ENCODE data around the gene KRT33A. TPM values are rescaled to one million over a fixed set of nuclear protein-coding genes. Genes with fewer than 3 reads are reported as not detected.

KRT33A gene
- total and polyA plus RNA-seq, 2 experiments from 2014 or later: not detected

- no peak overlapping the region for H3K4me3 ChIP-seq
- TF ChIP-seq EZH2 (IDR thresholded peaks at IDR 0.05; ENCODE audit: borderline replicate concordance): no peak
- no peak for TF ChIP-seq CTCF (IDR thresholded peaks at IDR 0.05; ENCODE audit: poor library complexity)
- no peak for TF ChIP-seq EZH2phosphoT487 (IDR thresholded peaks at IDR 0.05; ENCODE audit: low read depth, severe bottlenecking, unreplicated experiment)
- H3K79me2 ChIP-seq: no peaks in the 10 kb centered on the region
- H3K9me2 ChIP-seq (replicated peaks; ENCODE audit: insufficient read depth): no peaks in the 10 kb centered on the region
- no peaks in the 10 kb centered on the region for H3K4me1 ChIP-seq (ENCODE audit: insufficient read depth)
- no peaks in the 10 kb centered on the region for H4K20me1 ChIP-seq (ENCODE audit: insufficient read depth, poor library complexity, severe bottlenecking)
- no peak for DNase-seq (ENCODE audit: low spot score)
- 94% methylated on average over 18 of the region's 18 CpGs for WGBS (ENCODE audit: low lambda C conversion rate, missing lambda C conversion rate)
- no peak overlapping the region for H3K4me2 ChIP-seq
- no peaks in the 10 kb centered on the region for H3K9me3 ChIP-seq (ENCODE audit: low read depth)
- H3K27me3 ChIP-seq: no peaks in the 10 kb centered on the region
- H2AFZ ChIP-seq: no peak overlapping the region
- no peaks in the 10 kb centered on the region for H3K36me3 ChIP-seq (replicated peaks; ENCODE audit: insufficient read depth, low read depth)
- H3K27ac ChIP-seq: no peak overlapping the region
Measured at GRCh38 chr17:41326173-41327145, 24.2 kb downstream of the KRT33A start.

GRCh38 chr17:41325611-41326010 lies 25.0 kb downstream of the KRT33A start:
- H3K36me3 ChIP-seq (replicated peaks; ENCODE audit: insufficient read depth, low read depth): no peaks in the 10 kb centered on the region
- H3K4me3 ChIP-seq: no peak overlapping the region
- WGBS (ENCODE audit: low lambda C conversion rate, missing lambda C conversion rate): 94% methylated on average over 6 of the region's 6 CpGs
- H4K20me1 ChIP-seq (ENCODE audit: insufficient read depth, poor library complexity, severe bottlenecking): no peaks in the 10 kb centered on the region
- DNase-seq (ENCODE audit: low spot score): no peak
- H3K4me2 ChIP-seq: no peak overlapping the region
- H3K79me2 ChIP-seq: no peaks in the 10 kb centered on the region
- no peaks in the 10 kb centered on the region for H3K9me3 ChIP-seq (ENCODE audit: low read depth)
- H3K27ac ChIP-seq: no peak overlapping the region
- H3K27me3 ChIP-seq: no peaks in the 10 kb centered on the region
- no peaks in the 10 kb centered on the region for H3K9me2 ChIP-seq (replicated peaks; ENCODE audit: insufficient read depth)
- TF ChIP-seq EZH2phosphoT487 (IDR thresholded peaks at IDR 0.05; ENCODE audit: low read depth, severe bottlenecking, unreplicated experiment): no peak
- no peak for TF ChIP-seq CTCF (IDR thresholded peaks at IDR 0.05; ENCODE audit: poor library complexity)
- TF ChIP-seq EZH2 (IDR thresholded peaks at IDR 0.05; ENCODE audit: borderline replicate concordance): no peak
- no peaks in the 10 kb centered on the region for H3K4me1 ChIP-seq (ENCODE audit: insufficient read depth)
- no peak overlapping the region for H2AFZ ChIP-seq

- H3K4me3 ChIP-seq: no peak overlapping the region
- TF ChIP-seq CTCF (IDR thresholded peaks at IDR 0.05; ENCODE audit: poor library complexity) (no peak), EZH2phosphoT487 (IDR thresholded peaks at IDR 0.05; ENCODE audit: low read depth, severe bottlenecking, unreplicated experiment) (no peak), EZH2 (IDR thresholded peaks at IDR 0.05; ENCODE audit: borderline replicate concordance) (no peak)
- no peak overlapping the region for H3K4me2 ChIP-seq
- H3K36me3 ChIP-seq (replicated peaks; ENCODE audit: insufficient read depth, low read depth): no peaks in the 10 kb centered on the region
- no peaks in the 10 kb centered on the region for H3K27me3 ChIP-seq
- DNase-seq (ENCODE audit: low spot score): no peak
- H2AFZ ChIP-seq: no peak overlapping the region
- H3K9me3 ChIP-seq (ENCODE audit: low read depth): no peaks in the 10 kb centered on the region
- no peaks in the 10 kb centered on the region for H3K9me2 ChIP-seq (replicated peaks; ENCODE audit: insufficient read depth)
- H3K4me1 ChIP-seq (ENCODE audit: insufficient read depth): no peaks in the 10 kb centered on the region
- WGBS (ENCODE audit: low lambda C conversion rate, missing lambda C conversion rate): 84% methylated on average over 8 of the region's 10 CpGs
- no peak overlapping the region for H3K27ac ChIP-seq
- no peaks in the 10 kb centered on the region for H3K79me2 ChIP-seq
- no peaks in the 10 kb centered on the region for H4K20me1 ChIP-seq (ENCODE audit: insufficient read depth, poor library complexity, severe bottlenecking)
Measured at GRCh38 chr17:41325126-41325525, 25.5 kb downstream of the KRT33A start.
